ENCODE measurements around the gene C1QTNF4.
"Not testable (repeated sequence)": the region's sequence is repeated elsewhere in the genome, so short reads cannot be mapped to it uniquely, and the experiment has no call there.

Gene C1QTNF4

DNA sequence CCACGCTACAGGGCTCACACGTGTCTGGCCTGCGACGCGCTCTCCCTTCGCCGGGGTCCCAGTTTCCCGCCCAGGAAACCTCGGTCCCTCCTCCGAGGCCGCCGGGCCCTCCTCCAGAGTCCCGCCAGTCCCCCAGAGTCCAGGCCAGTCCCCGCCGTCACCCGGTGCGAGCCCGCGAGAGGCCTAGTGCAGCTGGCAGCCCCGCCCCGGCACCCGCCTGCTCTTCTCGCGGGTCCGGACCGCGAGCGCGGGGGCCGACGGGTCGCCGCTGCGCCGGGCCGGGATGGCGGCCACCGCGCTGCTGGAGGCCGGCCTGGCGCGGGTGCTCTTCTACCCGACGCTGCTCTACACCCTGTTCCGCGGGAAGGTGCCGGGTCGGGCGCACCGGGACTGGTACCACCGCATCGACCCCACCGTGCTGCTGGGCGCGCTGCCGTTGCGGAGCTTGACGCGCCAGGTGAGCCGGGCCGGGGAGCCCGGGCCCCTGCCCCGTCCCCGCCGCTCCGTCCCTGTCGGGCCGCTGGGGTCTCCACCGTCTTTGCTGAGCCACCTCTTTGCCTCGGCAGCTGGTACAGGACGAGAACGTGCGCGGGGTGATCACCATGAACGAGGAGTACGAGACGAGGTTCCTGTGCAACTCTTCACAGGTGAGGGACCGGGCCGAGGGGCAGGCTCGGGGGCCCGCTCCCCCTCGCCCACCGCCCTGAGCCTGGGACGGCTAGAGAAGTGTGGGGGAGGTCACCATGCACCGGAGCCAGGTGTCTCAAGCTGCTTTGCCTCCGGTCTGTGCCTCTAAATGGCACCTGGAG, 28.7 kb downstream of the C1QTNF4 start, which contains the start of gene PTPMT1:
Gene PTPMT1, plus strand, starts transcription at position 260 of the 809 bp plus-strand sequence. Its CDS starts 24 bp downstream, at position 284.
- no peak for DNase-seq (ENCODE audit: low spot score)

DNA sequence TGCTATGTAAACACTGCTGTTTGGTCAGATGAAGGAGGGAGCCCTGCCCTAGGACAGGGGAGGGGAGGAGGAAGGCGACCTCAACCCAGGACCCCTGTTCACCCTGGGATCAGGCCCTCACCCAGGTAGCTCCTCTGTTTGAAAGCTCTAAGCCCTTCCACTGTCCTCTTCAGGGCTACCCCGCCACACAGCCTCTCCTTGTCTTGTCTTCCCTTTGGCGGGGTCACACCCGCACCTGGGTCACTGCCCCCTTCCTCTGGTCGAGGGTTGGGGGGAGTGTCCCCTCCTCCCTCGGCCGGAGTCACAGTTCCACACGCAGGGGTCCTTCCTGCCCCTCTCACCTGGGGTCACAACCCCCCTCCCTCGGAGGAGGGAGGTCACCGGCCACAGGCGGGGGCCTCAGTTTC, 29.3 kb downstream of the C1QTNF4 start:
- no peak for DNase-seq (ENCODE audit: low spot score)

DNA sequence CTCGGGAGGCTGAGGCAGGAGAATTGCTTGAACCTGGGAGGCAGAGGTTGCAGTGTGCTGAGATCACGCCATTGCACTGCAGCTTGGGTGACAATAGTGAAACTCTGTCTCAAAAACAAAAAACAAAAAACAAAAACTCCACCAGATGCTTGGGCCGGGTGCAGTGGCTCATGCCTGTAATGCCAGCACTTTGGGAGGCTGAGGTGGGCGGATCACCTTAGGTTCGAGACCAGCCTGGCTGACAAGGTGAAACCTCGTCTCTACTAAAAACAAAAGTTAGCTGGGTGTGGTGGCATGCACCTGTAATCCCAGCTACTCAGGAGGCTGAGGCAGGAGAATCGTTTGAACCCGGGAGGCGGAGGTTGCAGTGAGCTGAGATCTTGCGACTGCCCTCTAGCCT, 29.8 kb downstream of the C1QTNF4 start:
- DNase-seq (ENCODE audit: low spot score) = not testable (repeated sequence)

DNA sequence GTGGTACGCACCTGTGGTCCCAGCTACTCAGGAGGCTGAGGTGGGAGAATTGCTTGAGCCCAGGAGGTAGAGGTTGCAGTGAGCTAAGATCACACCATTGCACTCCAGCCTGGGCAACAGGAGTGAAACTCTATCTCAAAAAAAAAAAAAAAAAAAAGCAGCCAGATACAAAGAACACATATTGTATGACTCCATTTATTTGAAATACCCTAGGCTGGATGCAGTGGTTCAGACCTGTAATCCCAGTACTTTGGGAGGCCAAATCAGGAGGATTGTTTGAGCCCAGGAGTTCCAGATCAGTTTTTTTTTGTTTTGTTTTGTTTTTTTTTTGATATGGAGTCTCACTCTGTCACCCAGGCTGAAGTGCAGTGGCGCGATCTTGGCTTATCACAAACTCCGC, 31.8 kb downstream of the C1QTNF4 start:
- DNase-seq (ENCODE audit: low spot score) = not testable (repeated sequence)

DNA sequence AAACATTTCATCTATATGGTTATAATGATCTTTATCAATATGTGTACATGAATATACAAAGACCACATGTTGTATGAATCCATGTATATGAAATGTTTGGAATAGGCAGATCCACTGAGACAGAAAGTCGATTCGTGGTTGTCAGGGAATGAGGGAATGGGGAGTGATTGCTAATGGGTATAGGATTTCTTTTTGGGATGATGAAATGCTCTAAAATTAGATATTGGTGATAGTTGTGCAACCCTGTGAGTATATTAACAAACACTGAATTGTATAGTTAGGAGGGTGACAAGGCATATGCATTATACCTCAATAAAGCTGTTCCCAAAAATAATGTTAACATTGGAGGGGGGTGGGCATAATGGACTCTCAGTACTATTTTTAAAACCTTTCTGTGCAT, 33.8 kb downstream of the C1QTNF4 start:
- DNase-seq (ENCODE audit: low spot score) = no peak

DNA sequence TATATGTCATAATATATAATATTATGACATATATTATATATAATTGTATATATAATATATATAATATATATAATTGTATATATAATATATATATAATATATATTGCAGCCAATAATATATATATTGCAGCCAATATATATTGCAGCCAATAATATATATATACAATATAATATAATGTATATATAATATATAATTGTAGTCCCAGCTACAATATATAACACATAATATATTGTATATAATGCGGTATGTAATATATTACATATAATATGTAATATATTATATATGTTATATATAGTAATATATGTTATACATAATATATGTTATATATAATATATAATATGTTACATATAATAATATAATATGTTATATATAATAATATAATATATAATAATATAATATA, 35.5 kb downstream of the C1QTNF4 start:
- DNase-seq (ENCODE audit: low spot score) = no peak

DNA sequence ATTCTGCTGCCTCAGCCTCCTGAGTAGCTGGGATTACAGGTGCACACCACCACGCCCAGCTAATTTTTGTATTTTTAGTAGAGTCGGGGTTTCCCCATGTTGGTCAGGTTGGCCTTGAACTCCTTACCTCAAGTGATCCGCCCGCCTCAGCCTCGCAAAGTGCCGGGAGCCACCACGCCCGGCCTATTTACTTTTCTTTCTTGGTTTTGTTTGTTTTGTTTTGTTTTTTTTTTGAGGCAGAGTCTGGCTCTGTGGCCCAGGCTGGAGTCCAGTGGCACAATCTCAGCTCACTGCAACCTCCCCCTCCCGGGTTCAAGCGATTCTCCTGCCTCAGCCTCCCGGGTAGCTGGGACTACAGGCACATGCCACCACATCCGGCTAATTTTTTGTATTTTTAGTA, 37.2 kb downstream of the C1QTNF4 start:
- DNase-seq (ENCODE audit: low spot score) = not testable (repeated sequence)

DNA sequence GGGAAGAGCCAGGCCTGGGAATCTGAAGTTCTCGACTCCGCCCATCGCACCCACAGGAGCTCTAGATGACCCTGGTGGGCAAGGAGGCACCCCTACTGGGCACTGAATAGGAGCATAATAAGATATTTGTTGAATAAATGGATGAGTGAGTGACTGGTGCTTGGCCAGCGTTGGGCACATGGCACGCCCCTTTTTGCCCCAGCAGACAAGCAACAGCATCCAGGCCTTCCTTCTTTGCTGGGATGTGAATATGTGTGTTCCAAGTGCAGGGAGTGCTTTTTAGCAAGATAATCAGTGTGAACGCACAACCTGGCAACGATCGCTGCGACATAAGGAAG, 40.8 kb downstream of the C1QTNF4 start:
- DNase-seq (ENCODE audit: low spot score) = no peak

DNA sequence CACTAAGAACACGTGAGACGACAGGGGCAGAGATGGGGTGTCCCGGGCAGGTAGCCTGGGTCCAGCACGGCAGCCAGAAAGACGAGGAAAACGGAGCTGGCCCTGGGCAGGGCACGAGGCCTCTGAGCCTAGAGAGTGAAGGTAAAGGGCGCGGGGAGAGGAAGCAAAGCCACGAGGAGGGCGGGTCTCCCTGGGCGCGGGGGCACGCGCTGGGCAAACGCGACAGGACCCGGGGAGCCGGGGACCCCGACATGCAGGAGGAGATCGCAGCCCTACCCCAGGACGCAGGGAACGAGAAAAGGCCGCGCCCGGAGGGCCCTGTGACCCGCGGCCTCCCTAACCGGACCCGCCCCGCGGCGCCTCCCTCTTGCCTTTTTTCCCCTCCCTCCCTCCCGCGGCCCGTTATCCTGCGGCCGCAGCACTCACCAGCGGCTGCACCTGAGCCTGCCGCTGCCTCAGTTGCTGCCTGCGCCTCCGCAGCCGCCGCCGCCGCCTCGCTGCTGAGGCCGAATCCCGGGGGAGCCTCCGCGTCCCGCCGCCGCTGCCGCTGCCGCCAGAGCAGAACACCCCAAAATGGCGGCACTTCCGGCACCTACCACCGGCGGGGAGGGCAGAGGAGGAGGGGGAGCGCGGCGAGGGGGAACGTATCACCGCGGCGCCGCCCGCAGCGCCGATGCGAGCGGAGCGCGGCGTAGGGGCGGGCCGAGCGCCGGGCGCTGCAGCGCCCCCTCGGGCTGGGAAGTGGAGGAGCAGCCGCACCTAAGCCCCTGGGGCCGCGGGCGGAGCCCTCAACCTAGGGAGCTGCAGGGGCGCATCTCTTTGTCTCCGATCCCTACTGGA, 41.4 kb downstream of the C1QTNF4 start, which contains the start of gene CELF1:
Gene CELF1, minus strand, starts transcription at position 567 of the 840 bp plus-strand sequence. CDS start 53,609 bp downstream, outside the sequence.
- DNase-seq (ENCODE audit: low spot score) = peak; percentile 94

DNA sequence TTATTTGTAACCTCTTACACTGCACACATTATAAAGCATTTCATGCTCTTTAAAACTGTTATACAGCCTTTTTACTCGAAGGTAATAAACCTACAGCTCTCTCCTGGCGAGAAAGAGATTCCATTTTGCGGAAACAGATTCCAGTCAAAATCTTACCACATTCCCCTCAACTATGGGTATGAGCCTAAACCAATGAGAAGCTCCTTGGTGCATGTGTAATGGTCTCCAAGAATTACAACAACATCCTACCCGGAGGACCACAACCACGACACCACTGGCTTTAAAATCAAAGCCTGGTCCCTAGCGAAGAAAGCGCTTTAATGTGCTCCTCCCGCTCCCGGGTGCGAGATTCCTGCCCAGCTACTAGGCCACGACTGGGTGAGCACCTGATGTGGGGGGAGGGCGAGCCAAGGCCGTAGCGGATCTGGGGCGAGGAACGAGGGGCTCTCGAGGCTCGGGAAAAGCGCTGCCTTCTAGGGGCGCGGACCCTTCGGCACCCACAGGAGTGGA, 42.1 kb downstream of the C1QTNF4 start:
- DNase-seq (ENCODE audit: low spot score) = no peak

DNA sequence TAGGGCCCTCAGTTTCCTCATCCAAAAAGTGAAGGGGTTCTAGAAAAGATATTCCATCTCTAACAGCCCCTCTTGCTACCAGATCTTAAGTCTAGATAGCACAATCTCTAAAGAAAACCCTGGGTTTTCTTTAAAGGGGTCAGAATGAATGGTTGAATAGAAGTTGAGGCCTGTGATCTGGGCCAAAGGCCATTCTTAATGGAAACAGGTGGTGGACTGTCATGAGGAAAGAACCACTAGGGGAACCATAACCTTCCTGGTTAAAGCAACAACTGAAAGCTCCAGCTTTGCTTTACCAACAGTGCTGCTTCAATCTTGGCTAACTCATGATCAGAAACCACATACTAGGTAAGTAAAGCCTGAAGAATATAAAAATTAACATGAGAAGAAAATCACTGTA, 43.1 kb downstream of the C1QTNF4 start:
- DNase-seq (ENCODE audit: low spot score) = no peak

DNA sequence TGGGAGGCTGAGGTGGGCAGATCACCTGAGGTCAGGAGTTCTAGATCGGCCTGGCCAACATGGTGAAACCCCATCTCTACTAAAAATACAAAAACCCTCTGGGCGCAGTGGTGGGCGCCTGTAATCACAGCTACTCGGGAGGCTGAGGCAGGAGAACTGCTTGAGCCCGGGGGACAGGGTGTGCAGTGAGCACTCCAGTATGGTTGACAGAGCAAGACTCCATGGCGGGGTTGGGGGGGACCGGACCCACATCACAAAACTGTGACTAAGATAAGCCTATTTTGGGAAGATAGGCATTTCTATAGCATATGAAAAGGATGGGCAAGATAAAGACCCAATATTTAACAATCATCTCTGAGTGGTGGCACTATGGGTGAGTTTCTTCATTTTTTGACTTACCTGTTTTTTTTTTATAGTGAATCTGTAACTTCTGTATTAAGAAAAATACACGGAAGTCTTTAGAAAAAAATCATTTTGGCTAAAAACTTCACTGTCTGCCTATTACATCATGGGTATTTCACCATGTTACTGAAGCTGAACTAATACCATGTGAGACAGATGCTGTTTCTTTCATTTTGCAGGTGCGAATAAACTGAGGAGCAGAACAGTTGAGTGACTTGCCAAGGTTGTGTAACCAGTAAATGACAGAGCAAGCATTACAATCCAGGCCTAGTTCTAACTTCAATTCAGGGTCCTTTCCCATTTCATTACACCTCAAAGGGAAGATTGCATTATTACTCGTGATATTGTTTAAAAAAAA, 43.7 kb downstream of the C1QTNF4 start:
- DNase-seq (ENCODE audit: low spot score) = no peak

DNA sequence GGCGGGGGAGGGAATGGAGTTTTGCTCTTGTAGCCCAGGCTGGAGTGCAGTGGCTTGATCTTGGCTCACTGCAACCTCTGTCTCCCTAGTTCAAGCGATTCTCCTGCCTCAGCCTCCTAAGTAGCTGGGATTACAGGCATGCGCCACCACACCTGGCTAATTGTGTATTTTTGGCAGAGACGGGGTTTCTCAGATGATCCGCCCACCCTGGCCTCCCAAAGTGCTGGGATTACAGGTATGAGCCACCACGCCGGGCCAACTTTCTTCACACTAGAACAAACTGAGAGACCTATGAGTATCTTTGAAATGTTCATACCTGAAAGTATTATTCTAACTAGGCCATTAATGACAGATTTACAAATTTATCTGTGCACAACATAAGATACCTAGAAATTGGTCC, 47.9 kb downstream of the C1QTNF4 start:
- not testable (repeated sequence) for DNase-seq (ENCODE audit: low spot score)

DNA sequence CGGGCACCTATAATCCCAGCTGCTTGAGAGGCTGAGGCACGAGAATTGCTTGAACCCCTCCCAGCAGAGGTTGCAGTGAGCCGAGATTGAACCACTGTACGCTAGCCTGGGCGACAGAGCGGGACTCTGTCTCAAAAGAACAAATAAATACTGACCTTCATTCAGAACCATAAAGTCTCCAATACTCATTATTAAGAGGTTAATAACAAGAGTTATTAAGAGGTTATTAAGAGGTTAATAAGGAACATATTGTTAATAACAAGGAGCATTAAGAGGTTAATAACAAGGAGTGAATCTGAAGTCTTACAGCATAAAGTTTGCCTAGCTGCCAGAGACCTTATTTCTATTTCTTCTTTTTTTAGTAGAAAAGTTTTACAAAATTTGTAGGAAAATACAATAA, 48.9 kb downstream of the C1QTNF4 start:
- DNase-seq (ENCODE audit: low spot score) = no peak

DNA sequence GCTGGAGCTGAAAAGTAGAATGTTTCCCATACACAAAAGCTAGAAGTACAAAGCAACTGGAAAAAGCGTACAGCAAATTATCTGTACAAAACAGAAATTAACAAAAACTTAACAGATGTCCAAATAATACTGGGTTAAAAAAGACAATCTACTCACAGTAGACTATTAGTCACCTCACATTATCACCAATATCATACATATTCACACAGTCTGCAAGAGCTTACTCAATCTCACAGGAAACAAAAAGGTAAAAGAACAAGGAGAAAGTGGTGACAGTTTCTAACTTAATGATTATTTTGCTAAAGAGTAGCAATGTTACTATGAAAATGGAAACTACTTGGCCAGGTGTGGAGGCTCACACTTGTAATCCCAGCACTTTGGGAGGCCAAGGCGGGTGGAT, 53.1 kb downstream of the C1QTNF4 start:
- DNase-seq (ENCODE audit: low spot score) = no peak

DNA sequence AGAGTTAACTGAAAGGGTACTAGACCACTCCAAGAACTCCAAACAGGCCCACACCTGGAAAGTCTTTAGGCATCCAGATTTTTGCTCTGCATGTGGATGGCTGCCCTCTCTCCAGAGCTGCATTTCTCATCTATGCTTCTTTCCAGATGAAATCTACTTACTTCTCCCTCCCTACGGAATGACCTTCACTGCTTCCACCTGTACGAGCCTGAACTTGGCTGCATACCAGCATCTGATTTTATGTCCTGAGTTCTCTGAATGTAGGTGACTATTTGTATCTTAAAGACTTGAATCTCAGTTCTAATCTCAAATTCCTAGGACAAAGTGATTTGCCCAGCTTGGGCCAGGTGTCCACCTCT, 54.6 kb downstream of the C1QTNF4 start:
- no peak for DNase-seq (ENCODE audit: low spot score)

Measured in putamen (tissue), 1 donor.